ENCODE results near the gene CNTN5. TPM values are rescaled to one million over a fixed set of nuclear protein-coding genes. Genes with fewer than 3 reads are reported as not detected.

CNTN5 gene
- total RNA-seq, 2 donors from 2014 or later: 0.78 TPM; not detected in 1

GRCh38 chr11:99937330-99937729 is 916.6 kb downstream of the CNTN5 start:
- Histone ChIP-seq H3K4me3 (no peak overlapping the region), H3K27me3 (no peaks in the 10 kb centered on the region), H3K4me1 (no peaks in the 10 kb centered on the region), H3K36me3 (replicated peaks in 1 of 2; ENCODE audit: insufficient read depth in 1 of 2, low read depth in 2 of 2) (no peaks in the 10 kb centered on the region), H3K9me3 (no peaks in the 10 kb centered on the region), H3K27ac (no peak overlapping the region)
- DNase-seq (no peak), ATAC-seq (no peak)
- TF ChIP-seq CTCF (IDR thresholded peaks at IDR 0.05) (no peak), POLR2A (IDR thresholded peaks at IDR 0.05) (no peak)
- intact Hi-C loops (cut with DNase I): no loop called here
- 83 to 90% methylated on average over 9 of the region's 9 CpGs for WGBS, 2 donors

- 74 to 94% methylated on average over 1 of the region's 1 CpG for WGBS, 2 donors
- intact Hi-C loops (cut with DNase I): no loop called here
- no peaks in the 10 kb centered on the region for H3K27me3 ChIP-seq
Observed at GRCh38 chr11:99952816-99953215, 932.1 kb downstream of the CNTN5 start.

GRCh38 chr11:99960536-99960935 is 939.8 kb downstream of the CNTN5 start:
- TF ChIP-seq POLR2A (IDR thresholded peaks at IDR 0.05): no peak
- TF ChIP-seq CTCF (IDR thresholded peaks at IDR 0.05): no peak
- Histone ChIP-seq H3K27ac (no peak overlapping the region), H3K36me3 (replicated peaks in 1 of 2; ENCODE audit: insufficient read depth in 1 of 2, low read depth in 2 of 2) (no peaks in the 10 kb centered on the region), H3K4me1 (no peaks in the 10 kb centered on the region), H3K4me3 (no peak overlapping the region), H3K9me3 (no peaks in the 10 kb centered on the region), H3K27me3 (no peaks in the 10 kb centered on the region)
- ATAC-seq (no peak), DNase-seq (no peak)
- intact Hi-C loops (cut with DNase I): no loop called here
- WGBS, 2 donors: 79 to 85% methylated on average over 3 of the region's 3 CpGs

More at GRCh38 chr11:99952816-99953215, 932.1 kb downstream of the CNTN5 start:
- Histone ChIP-seq H3K27ac (no peak overlapping the region), H3K36me3 (replicated peaks in 1 of 2; ENCODE audit: insufficient read depth in 1 of 2, low read depth in 2 of 2) (no peaks in the 10 kb centered on the region), H3K9me3 (no peaks in the 10 kb centered on the region), H3K4me1 (no peaks in the 10 kb centered on the region), H3K4me3 (no peak overlapping the region)
- ATAC-seq (no peak), DNase-seq (no peak)
- TF ChIP-seq CTCF (IDR thresholded peaks at IDR 0.05): no peak
- no peak for TF ChIP-seq POLR2A (IDR thresholded peaks at IDR 0.05)

- H3K36me3 ChIP-seq (replicated peaks in 1 of 2; ENCODE audit: insufficient read depth in 1 of 2, low read depth in 2 of 2): no peaks in the 10 kb centered on the region
- H3K9me3 ChIP-seq: no peaks in the 10 kb centered on the region
- no peak for ATAC-seq
- DNase-seq: no peak
- no peaks in the 10 kb centered on the region for H3K4me1 ChIP-seq
- TF ChIP-seq POLR2A (IDR thresholded peaks at IDR 0.05): no peak
- TF ChIP-seq CTCF (IDR thresholded peaks at IDR 0.05): no peak
- H3K27ac ChIP-seq: no peak overlapping the region
- no peaks in the 10 kb centered on the region for H3K27me3 ChIP-seq
- no peak overlapping the region for H3K4me3 ChIP-seq
- intact Hi-C loops (cut with DNase I): no loop called here
- WGBS, 2 donors: 75 to 90% methylated on average over 1 of the region's 1 CpG
Observed at GRCh38 chr11:99968336-99968735, 947.6 kb downstream of the CNTN5 start.

GRCh38 chr11:99973993-99974392 is 953.2 kb downstream of the CNTN5 start:
- no peak overlapping the region for H3K27ac ChIP-seq
- no peaks in the 10 kb centered on the region for H3K36me3 ChIP-seq (replicated peaks in 1 of 2; ENCODE audit: insufficient read depth in 1 of 2, low read depth in 2 of 2)
- no peak overlapping the region for H3K4me3 ChIP-seq
- ATAC-seq: no peak
- DNase-seq: no peak
- no peaks in the 10 kb centered on the region for H3K4me1 ChIP-seq
- intact Hi-C loops (cut with DNase I): no loop called here
- WGBS, 2 donors: 41 to 43% methylated on average over 4 of the region's 4 CpGs
- no peaks in the 10 kb centered on the region for H3K27me3 ChIP-seq
- no peaks in the 10 kb centered on the region for H3K9me3 ChIP-seq
- no peak for TF ChIP-seq CTCF (IDR thresholded peaks at IDR 0.05)
- TF ChIP-seq POLR2A (IDR thresholded peaks at IDR 0.05): no peak
